Measurements from ENCODE around the gene CPO. TPM values are rescaled to one million over a fixed set of nuclear protein-coding genes. Genes with fewer than 3 reads are reported as not detected.

CPO gene
- total RNA-seq, 4 donors from 2014 or later, result 0.32 to 0.83 (median 0.48) TPM

DNA sequence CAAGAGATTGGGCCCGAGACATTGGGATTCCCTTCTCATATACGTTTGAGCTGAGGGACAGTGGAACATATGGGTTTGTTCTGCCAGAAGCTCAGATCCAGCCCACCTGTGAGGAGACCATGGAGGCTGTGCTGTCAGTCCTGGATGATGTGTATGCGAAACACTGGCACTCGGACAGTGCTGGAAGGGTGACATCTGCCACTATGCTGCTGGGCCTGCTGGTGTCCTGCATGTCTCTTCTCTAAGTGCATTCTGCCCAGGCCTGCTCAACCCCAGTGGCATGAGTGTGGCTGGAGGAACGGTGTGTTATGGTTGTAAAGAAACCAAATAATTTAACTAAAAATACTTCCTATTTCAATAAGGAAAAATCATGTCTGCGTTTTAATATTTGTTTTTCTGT lies 29.9 kb downstream of the CPO start:
- Histone ChIP-seq H3K9me3 (no peaks in the 10 kb centered on the region), H3K27ac (replicated peaks in 1 of 4) (no peak overlapping the region)
- intact Hi-C loops (cut with DNase I), result no loop called here

DNA sequence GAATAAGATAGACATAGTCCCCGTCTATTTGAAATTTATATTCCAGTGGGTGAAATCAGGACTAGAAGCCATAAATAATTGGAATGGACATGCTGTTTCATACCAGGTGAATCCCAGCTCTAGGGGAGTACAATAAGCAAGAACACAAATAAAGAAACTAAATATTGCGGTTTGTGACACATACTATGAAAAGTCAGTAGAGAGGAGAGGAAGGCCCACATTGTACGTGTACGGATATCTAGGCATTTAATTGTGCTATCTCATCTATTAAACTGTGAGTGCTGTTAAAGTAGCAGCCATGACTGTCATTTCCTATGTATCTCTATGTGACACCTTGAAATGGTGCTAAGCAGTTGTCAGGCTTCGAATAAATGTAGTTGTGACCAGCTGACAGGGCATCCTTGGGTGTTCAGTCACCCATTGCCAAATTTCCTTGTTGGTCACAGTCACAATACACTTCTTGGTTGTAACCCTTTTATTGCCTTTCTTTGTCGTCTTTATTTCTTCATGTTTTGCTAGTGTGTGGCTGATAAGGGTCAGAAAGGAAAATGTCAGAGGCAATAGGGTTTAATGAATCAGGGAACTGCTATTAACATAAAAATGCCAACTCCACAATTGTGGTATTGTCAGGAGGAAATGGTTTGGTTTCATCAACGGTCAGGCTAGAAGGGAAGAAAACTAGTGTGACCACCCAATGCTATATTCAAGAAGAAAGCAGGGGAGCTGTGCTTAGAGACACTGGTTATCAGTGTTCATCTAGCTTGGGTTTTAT lies 31.5 kb downstream of the CPO start:
- H3K36me3 ChIP-seq, result no peaks in the 10 kb centered on the region
- no peak for TF ChIP-seq CTCF (IDR thresholded peaks at IDR 0.05)
- TF ChIP-seq POLR2A (IDR thresholded peaks at IDR 0.05; ENCODE audit: low read depth), result no peak
- no peak for TF ChIP-seq EP300 (IDR thresholded peaks at IDR 0.05)
- WGBS, result 85% methylated on average over 7 of the region's 7 CpGs
- no peaks in the 10 kb centered on the region for H3K9me3 ChIP-seq
- no peak overlapping the region for H3K4me3 ChIP-seq
- DNase-seq (ENCODE audit: extremely low spot score), result no peak
- H3K27ac ChIP-seq (replicated peaks in 1 of 4), result no peak overlapping the region
- peaks cover 0 to 37% (median 26%) of the 10 kb centered on the region in 4 donors for H3K4me1 ChIP-seq
- no peaks in the 10 kb centered on the region for H3K27me3 ChIP-seq
- intact Hi-C loops (cut with DNase I), result no loop called here

More for the DNA sequence above, 29.9 kb downstream of the CPO start:
- no peaks in the 10 kb centered on the region for H3K36me3 ChIP-seq
- TF ChIP-seq POLR2A (IDR thresholded peaks at IDR 0.05; ENCODE audit: low read depth) (no peak), POLR2AphosphoS5 (IDR thresholded peaks at IDR 0.05) (no peak), EP300 (IDR thresholded peaks at IDR 0.05) (no peak), CTCF (IDR thresholded peaks at IDR 0.05) (no peak)
- no peak overlapping the region for H3K4me3 ChIP-seq
- WGBS, result 92% methylated on average over 6 of the region's 6 CpGs
- DNase-seq (ENCODE audit: extremely low spot score), result no peak
- H3K4me1 ChIP-seq, result peaks cover 0 to 41% (median 32%) of the 10 kb centered on the region in 4 donors
- H3K27me3 ChIP-seq, result no peaks in the 10 kb centered on the region

DNA sequence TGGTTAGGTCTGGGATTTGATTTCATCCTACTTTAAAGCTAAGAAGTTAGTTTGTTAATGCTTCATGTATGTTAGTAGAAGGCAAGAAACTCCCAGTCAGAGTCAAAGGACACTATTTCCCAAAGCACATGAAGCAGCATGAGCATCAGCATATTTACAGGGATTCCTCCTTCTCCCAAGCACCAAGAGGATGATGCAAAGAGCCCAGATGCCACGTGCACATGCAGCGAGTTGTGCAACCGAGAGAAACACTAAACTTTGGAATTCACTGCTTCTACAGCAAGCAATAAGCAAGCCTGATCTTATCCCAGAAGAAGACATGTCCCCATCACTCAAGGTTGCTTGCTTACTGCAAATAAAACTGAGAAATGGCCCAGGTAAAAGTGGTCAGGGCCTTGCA lies 32.5 kb downstream of the CPO start:
- Histone ChIP-seq H3K9me3 (no peaks in the 10 kb centered on the region), H3K4me3 (no peak overlapping the region), H3K36me3 (no peaks in the 10 kb centered on the region), H3K4me1 (peaks cover 0 to 28% (median 19%) of the 10 kb centered on the region in 4 donors), H3K27ac (replicated peaks in 1 of 4) (no peak overlapping the region), H3K27me3 (no peaks in the 10 kb centered on the region)
- intact Hi-C loops (cut with DNase I), result no loop called here
- 71% methylated on average over 3 of the region's 3 CpGs for WGBS
- no peak for DNase-seq (ENCODE audit: extremely low spot score)
- TF ChIP-seq POLR2AphosphoS5 (IDR thresholded peaks at IDR 0.05) (peak; percentile 13 to 22), CTCF (IDR thresholded peaks at IDR 0.05) (no peak)

DNA sequence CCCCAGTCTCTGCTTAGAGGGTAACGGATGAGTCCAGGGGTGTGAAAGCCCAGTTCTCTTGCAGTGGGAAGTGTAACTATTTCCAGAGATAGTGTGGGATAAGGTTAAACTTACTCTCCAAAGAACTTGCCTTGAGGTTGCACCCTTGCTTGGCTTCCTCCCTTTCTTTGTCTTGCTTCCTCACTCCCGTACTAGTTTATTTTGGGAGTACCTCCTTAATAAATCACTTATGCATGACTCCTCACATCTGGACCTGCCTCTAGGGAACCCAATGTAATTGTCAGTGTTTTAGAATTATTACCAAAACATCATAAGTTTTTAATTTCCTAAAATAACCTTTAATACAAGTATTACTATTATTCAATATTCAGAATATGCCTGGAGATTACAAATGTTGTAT lies 35.2 kb downstream of the CPO start:
- TF ChIP-seq POLR2A (IDR thresholded peaks at IDR 0.05; ENCODE audit: low read depth) (no peak), EP300 (IDR thresholded peaks at IDR 0.05) (no peak), POLR2AphosphoS5 (IDR thresholded peaks at IDR 0.05) (no peak), CTCF (IDR thresholded peaks at IDR 0.05) (no peak)
- no peaks in the 10 kb centered on the region for H3K36me3 ChIP-seq
- intact Hi-C loops (cut with DNase I), result no loop called here
- DNase-seq (ENCODE audit: extremely low spot score), result no peak
- H3K4me3 ChIP-seq, result no peak overlapping the region
- WGBS, result 46% methylated on average over 2 of the region's 2 CpGs
- H3K4me1 ChIP-seq, result peaks cover 0 to 10% (median 5%) of the 10 kb centered on the region in 4 donors
- H3K27ac ChIP-seq (replicated peaks in 1 of 4), result no peak overlapping the region
- H3K9me3 ChIP-seq, result no peaks in the 10 kb centered on the region
- H3K27me3 ChIP-seq, result no peaks in the 10 kb centered on the region

DNA sequence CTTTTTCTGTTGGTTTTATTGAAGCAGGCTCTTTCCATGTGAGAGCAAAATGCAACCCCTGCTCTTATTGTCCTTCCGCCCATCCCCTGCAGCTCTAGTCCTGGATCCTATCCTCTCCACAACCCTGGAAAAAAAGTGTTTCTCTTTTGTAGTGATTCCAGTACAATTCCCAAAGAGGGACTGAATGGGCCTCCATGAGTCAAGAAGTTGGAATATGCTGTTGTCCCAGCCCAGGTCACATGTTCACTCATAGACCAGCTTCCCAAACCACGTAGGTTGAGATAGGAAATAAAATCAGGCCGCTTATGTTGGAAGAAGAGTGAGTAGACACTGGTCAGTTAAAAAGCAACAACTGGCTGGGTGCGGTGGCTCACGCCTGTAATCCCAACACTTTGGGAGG lies 39.4 kb downstream of the CPO start:
- no peak for DNase-seq (ENCODE audit: extremely low spot score)
- 83% methylated on average over 5 of the region's 5 CpGs for WGBS
- H3K36me3 ChIP-seq, result no peaks in the 10 kb centered on the region
- no peak overlapping the region for H3K27ac ChIP-seq (replicated peaks in 1 of 4)
- H3K4me1 ChIP-seq, result peaks cover 23 to 41% (median 34%) of the 10 kb centered on the region in 4 donors
- H3K9me3 ChIP-seq, result no peaks in the 10 kb centered on the region
- H3K27me3 ChIP-seq, result no peaks in the 10 kb centered on the region
- intact Hi-C loops (cut with DNase I), result loop anchor here (5.0 kb wide), 1 partner anchor 176 kb away; no protein-coding TSS in a partner anchor
- no peak for TF ChIP-seq POLR2AphosphoS5 (IDR thresholded peaks at IDR 0.05)
- TF ChIP-seq POLR2A (IDR thresholded peaks at IDR 0.05; ENCODE audit: low read depth), result no peak
- TF ChIP-seq EP300 (IDR thresholded peaks at IDR 0.05), result no peak
- TF ChIP-seq CTCF (IDR thresholded peaks at IDR 0.05), result no peak
- no peak overlapping the region for H3K4me3 ChIP-seq

Data from esophagus muscularis mucosa (tissue), 4 donors.